SH-SY5Y (cell line): ENCODE results near the gene CRADD.

Experiments used
- GATA2 ChIP-seq: IDR thresholded peaks from 2 replicates; pipeline ENCODE4 v1.6.1; 2011; ENCODE audit warnings: mild to moderate bottlenecking, low read depth, low read length
- GATA3 ChIP-seq: IDR thresholded peaks from 2 replicates; pipeline ENCODE4 v1.6.1; 2011; ENCODE audit warnings: low read depth, mild to moderate bottlenecking, low read length, moderate library complexity

DNA sequence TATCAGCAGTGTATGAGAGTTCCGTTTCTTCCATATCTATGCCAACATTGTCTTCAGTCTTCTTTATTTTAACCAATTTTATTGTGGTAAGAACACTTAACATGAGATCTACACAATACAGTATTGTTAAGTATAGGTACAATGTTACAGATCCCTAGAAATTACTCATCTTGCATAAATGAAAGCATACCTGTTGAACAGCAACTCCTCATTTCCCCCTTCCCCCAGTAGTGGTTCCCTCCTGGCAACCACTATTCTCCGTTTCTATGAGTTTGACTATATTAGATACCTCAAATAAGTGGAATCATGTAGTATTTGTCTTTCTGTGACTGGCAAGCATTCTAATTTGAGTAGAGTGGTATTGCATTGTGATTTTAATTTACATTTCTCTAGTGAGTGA, 150.5 kb downstream of the CRADD start:
- TF ChIP-seq GATA2 = no peak
- TF ChIP-seq GATA3 = no peak
